HG02588 (cell line): ENCODE results near the gene IGFBP7.
A peak's percentile ranks its signal among the peaks of the same experiment; 100 is the strongest.

Experiments used
- ATAC-seq: cut with Tn5 transposase; IDR thresholded peaks from one replicate; pipeline ENCODE4 v1.9.1; 2021; ENCODE audit warnings: mild to moderate bottlenecking, moderate library complexity; ENCODE audit not compliant: unreplicated experiment

IGFBP7 gene, protein sequence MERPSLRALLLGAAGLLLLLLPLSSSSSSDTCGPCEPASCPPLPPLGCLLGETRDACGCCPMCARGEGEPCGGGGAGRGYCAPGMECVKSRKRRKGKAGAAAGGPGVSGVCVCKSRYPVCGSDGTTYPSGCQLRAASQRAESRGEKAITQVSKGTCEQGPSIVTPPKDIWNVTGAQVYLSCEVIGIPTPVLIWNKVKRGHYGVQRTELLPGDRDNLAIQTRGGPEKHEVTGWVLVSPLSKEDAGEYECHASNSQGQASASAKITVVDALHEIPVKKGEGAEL

DNA sequence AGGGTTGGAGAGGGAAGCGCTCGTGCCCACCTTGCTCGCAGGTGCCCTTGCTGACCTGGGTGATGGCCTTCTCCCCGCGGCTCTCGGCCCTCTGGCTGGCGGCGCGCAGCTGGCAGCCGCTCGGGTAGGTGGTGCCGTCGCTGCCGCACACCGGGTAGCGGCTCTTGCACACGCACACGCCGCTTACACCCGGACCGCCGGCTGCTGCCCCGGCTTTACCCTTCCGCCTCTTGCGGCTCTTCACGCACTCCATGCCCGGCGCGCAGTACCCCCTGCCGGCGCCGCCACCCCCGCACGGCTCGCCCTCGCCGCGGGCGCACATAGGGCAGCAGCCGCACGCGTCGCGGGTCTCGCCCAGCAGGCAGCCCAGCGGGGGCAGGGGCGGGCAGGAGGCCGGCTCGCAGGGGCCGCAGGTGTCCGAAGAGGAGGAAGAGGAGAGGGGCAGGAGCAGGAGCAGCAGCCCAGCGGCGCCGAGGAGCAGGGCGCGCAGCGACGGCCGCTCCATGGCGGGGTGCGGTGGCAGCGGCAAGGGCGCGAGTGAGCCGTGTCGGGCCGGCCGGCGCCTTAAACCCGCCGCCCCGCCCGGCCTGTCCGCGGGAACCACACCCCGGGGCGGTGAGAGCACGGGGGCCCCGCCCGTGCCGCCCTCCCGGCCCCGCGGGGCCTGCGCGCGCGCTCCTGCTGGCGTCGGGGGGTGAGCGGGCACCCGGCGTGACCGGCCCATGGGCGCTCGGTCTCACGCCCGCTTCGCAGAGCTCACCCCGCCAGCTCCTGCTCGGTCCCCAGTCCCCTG is at the start of gene IGFBP7:
IGFBP7 (minus strand) TSS at position 539 of the 793 bp plus-strand sequence; CDS start at position 505, 34 bp downstream.
- ATAC-seq, result peak; percentile 42

- no peak for ATAC-seq
These were observed 49.7 kb upstream of the IGFBP7 start for GRCh38 chr4:57159866-57160265.

- ATAC-seq, result no peak
These were observed 48.6 kb upstream of the IGFBP7 start for GRCh38 chr4:57158762-57159161.

DNA sequence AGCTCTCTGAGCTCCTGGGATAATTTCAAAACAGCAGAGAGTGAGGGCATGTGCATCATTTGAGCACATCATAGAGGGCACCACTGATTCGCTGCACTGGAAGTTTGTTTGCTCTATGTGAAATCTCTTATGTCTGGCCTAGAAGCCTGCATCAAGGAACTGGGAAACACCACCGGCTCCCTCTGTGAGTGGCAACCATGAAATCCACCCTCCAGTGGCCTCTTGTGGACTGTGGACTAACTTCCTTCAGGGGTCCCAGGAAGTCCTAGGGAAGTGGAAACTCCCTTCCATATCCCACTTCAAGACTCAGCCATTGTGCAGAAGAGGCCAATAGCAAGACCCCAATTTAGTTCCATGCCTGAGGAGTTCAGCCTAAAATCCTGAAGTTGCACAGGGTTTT is 48.0 kb upstream of the IGFBP7 start:
- ATAC-seq, result no peak

- ATAC-seq, result no peak
These were observed 47.5 kb upstream of the IGFBP7 start for GRCh38 chr4:57157596-57158137.

- ATAC-seq, result no peak
These were observed 46.2 kb upstream of the IGFBP7 start for GRCh38 chr4:57156242-57156990.

GRCh38 chr4:57154926-57155325 is 44.7 kb upstream of the IGFBP7 start:
- no peak for ATAC-seq

DNA sequence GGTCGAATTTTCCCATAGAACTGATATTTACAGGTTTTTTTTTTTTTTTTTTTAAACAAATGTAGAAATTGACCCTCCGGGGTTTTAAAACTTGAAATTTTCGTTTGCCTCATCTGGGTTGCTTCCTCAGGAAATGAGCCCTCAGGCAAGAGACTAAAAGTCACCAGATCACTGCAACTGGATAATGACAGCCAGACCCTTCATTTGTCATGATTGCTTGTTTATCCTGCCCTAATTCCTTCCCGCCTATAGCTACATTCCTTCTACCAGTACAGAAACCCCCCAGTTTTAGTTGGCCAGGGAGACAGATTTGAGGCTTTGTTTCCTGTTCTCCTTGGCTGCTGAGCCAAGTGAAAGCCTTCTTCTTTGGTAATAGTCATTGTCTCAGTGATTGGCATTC is 44.0 kb upstream of the IGFBP7 start:
- ATAC-seq, result no peak

GRCh38 chr4:57153207-57153606 is 43.0 kb upstream of the IGFBP7 start:
- no peak for ATAC-seq

DNA sequence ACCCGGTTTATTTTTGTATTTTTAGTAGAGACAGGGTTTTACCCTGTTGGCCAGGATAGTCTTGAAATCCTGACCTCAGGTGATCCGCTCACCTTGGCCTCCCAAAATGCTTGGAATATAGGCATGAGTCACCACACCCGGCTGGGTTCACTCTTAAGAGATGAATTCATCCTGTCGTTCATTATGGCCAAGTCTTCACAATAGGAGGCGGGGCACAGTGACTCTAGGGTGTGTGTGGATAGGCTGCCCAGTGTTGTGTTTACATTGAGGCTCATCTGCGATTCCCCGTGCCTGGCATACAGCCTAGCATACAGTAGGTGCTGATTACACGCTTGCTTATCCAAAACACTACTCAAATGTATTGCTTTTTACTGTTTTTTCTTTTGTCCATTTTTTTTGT is 41.3 kb upstream of the IGFBP7 start:
- ATAC-seq, result no peak

DNA sequence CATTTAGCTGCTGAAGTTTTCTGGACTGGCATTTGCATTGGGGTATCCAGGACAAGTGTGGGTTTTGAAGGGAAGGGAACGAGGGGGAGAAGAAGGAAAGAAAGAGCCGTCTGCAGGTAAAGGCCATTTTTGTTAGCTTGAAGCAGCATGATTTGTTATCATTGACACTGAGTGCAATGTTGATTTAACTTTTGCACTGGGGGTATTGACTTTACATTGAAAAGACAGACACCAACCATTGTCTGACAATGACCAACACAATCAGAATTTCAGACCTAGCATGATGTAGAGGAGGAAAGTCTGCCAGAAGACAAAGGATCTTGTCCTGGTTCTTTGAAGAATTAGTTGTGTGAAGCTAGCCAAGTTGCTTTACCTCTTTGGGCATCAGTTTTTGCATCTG is 39.6 kb upstream of the IGFBP7 start:
- no peak for ATAC-seq

GRCh38 chr4:57148831-57149505 is 38.8 kb upstream of the IGFBP7 start:
- ATAC-seq, result no peak

DNA sequence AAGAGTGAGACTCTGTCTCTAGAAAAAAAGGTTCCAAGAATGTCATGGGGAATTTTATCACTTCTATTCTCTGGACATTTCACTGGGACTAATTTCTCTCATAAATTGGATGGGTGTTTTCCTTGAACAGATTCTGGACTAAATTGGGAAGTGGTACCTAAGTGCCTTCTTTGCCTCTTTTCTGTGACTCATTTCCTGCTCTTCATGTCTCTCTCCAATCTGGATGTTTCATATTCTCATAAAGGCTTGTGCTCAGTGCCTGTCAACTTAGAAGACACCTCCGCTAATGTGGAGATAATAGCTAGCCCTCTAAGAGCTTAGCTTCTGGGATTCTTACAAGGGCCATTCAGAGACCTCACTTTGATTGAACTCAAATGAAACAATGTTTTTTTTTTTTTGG is 38.0 kb upstream of the IGFBP7 start:
- no peak for ATAC-seq

GRCh38 chr4:57147335-57148060 is 37.3 kb upstream of the IGFBP7 start:
- no peak for ATAC-seq

DNA sequence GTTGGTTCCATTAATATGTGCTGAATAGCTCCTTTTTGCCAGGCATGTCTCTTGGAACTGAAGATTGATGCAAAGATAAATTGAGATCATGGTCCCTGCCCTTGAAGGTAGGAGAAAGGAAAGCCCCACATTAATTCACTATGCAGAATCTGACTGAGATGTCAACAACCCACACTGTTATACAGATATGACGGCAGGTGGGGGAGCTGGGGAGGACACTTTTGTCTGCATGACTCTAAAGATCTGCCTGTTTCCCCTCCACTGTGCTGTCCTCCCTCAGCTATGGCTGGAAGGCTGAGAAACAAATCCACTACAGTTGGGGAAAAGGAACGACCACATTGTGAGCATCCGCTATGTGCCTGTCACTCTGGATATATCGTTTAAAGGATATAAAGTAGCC is 36.3 kb upstream of the IGFBP7 start:
- no peak for ATAC-seq

GRCh38 chr4:57144466-57144865 is 34.3 kb upstream of the IGFBP7 start:
- ATAC-seq, result no peak

- no peak for ATAC-seq
These were observed 29.6 kb upstream of the IGFBP7 start for GRCh38 chr4:57139783-57140182.

- no peak for ATAC-seq
These were observed 27.1 kb upstream of the IGFBP7 start for GRCh38 chr4:57137261-57137660.

DNA sequence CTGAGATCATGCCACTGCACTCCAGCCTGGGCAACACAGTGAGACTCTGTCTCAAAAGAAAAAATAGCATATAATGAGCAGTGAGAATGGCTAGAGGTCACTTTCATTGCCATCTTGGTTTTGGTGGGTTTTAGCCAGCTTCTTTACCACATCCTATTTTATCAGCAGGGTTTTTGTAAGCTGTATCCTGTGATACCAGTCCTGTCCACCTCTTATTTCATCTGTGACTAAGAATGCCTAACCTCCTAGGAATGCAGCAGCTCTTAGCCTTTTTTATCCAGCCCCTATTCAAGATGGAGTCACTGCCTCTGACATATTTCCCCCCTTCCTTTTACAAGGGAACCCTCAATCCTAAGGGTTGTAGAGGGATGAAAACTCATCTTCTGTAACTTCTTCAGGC is 26.1 kb upstream of the IGFBP7 start:
- ATAC-seq, result no peak

DNA sequence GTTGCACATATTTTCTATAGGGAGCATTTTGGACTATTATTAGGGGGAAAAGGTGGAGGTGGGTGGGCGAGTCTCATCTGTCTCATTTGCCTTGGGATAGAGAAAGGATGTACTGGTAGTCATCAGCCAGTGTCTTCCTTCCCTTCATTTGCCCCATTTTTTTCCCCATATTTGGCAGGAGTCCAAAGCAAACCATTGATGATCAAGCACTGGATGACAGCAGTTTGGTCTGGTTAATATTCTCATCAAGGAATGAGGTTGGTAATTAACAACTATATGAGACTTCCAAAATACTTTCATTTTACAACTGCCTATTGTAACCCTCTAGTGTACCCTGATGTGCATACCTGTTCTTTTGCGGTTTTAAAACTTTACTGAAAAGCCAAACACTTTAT is 22.6 kb upstream of the IGFBP7 start:
- no peak for ATAC-seq
